CD4-positive, alpha-beta T cell treated with Interleukin-4 for 4 hours (primary cell): ENCODE results near the gene F2RL3.

Source experiments
- DNase-seq: peaks from one replicate; pipeline ENCODE4 v3.0.0-alpha.2; 2020

F2RL3 gene

GRCh38 chr19:16875584-16876555, 12.9 kb upstream of the F2RL3 start:
- DNase-seq: no peak

GRCh38 chr19:16876904-16877361, 11.9 kb upstream of the F2RL3 start:
- no peak for DNase-seq

GRCh38 chr19:16877581-16877980, 11.2 kb upstream of the F2RL3 start:
- no peak for DNase-seq

- no peak for DNase-seq
Observed at GRCh38 chr19:16878181-16878965, 10.4 kb upstream of the F2RL3 start.

GRCh38 chr19:16880884-16881554, 7.8 kb upstream of the F2RL3 start:
- no peak for DNase-seq

GRCh38 chr19:16882146-16882545, 6.7 kb upstream of the F2RL3 start:
- no peak for DNase-seq

- DNase-seq: no peak
Observed at GRCh38 chr19:16883522-16883921, 5.3 kb upstream of the F2RL3 start.

GRCh38 chr19:16885166-16885565, 3.6 kb upstream of the F2RL3 start:
- no peak for DNase-seq

GRCh38 chr19:16886305-16886880, 2.4 kb upstream of the F2RL3 start:
- no peak for DNase-seq

- DNase-seq: no peak
Observed at GRCh38 chr19:16887353-16888265, 1.2 kb upstream of the F2RL3 start.

GRCh38 chr19:16889366-16889882, 625 bp downstream of the F2RL3 start:
- DNase-seq: no peak

GRCh38 chr19:16889883-16890460, 1.2 kb downstream of the F2RL3 start:
- DNase-seq: no peak

- no peak for DNase-seq
Observed at GRCh38 chr19:16890461-16891184, 1.8 kb downstream of the F2RL3 start.

- no peak for DNase-seq
Observed at GRCh38 chr19:16891696-16892382, 3.0 kb downstream of the F2RL3 start.

- DNase-seq: no peak
Observed at GRCh38 chr19:16892436-16892835, 3.6 kb downstream of the F2RL3 start.

GRCh38 chr19:16892868-16893685, 4.3 kb downstream of the F2RL3 start:
- DNase-seq: no peak

- DNase-seq: no peak
Observed at GRCh38 chr19:16893686-16893989, 4.8 kb downstream of the F2RL3 start.

GRCh38 chr19:16894080-16894479, 5.3 kb downstream of the F2RL3 start:
- no peak for DNase-seq
